ENCODE results near the gene SP6.

The SP6 gene

GRCh38 chr17:47852113-47852949 lies 1.4 kb upstream of the SP6 start:
- no peak for DNase-seq

DNA sequence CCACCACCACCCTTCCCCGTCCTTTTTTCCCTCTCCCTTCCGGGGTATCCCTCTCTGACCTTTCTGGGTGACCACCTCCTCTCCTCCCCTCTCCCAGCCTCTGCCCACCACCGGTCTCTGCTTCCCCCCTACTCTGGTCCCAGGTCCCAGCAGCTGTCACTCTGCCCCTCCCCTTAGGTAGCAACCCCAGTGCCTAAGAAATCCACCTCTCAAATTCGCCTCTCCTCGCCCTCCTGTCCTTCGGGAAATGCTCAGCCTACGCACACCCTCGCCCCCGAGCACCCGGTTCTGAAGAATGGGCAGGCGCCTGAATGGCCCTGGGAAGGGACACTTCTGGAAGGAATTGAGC lies 775 bp upstream of the SP6 start:
- no peak for DNase-seq

DNA sequence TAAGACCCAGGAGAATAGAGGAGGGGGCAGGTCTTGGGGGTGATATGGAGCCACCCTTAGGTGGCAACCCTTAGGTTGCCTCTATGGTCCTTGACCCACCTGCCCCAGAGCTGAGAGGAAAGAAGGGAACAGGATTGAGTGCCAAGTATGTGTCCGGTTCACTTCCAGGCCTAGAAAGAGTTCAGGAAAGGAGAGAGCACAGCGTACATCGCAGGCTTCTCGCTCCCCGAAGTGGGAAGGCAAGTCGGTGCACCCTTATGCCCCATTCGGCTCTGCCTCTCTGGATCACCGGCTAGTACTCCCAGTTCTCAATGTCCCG lies 631 bp downstream of the SP6 start:
- DNase-seq: no peak

DNA sequence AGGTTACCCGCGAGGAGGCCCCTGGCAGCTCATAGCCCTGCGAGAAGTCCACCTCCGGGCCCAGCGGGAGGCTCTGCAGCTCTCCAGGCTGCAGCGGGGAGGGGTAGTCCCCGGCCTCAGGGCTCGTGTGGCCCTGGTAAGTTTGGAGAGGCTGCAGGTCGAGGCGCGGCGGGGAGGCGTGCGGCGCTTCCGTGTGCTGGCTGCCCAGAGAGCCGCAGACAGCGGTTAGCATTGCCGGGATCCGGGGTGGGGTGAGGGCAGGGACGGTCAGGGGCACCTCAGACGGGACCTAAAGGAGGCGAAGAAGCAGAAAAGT lies 2.8 kb downstream of the SP6 start:
- no peak for DNase-seq

- no peak for DNase-seq
Measured at GRCh38 chr17:47847341-47848197, 3.4 kb downstream of the SP6 start.

GRCh38 chr17:47846716-47847340 lies 4.1 kb downstream of the SP6 start:
- DNase-seq: no peak

- DNase-seq: no peak
Measured at GRCh38 chr17:47845716-47846075, 5.3 kb downstream of the SP6 start.

GRCh38 chr17:47844814-47845715 lies 5.9 kb downstream of the SP6 start:
- DNase-seq: no peak

DNA sequence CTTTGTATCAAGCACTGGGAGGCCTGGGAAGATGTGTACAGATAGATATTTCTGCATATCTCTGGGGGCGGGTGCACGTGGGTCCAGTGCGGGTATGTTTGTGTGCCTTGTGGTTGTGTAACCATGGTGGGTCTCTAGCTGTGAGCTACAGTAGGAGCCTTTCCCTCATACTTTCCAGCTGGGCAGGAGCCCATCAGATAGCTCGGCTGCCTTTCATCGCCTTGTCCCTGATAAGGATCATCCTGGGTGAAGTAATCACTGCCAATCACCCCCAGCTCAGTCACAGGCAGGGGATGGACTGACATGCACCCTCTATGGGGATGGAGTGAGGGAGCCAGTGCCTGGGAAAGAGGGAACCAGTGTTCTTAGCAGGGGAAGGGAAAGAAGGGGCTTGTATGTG lies 6.7 kb downstream of the SP6 start:
- DNase-seq: no peak

GRCh38 chr17:47843391-47843730 lies 7.6 kb downstream of the SP6 start:
- no peak for DNase-seq

DNA sequence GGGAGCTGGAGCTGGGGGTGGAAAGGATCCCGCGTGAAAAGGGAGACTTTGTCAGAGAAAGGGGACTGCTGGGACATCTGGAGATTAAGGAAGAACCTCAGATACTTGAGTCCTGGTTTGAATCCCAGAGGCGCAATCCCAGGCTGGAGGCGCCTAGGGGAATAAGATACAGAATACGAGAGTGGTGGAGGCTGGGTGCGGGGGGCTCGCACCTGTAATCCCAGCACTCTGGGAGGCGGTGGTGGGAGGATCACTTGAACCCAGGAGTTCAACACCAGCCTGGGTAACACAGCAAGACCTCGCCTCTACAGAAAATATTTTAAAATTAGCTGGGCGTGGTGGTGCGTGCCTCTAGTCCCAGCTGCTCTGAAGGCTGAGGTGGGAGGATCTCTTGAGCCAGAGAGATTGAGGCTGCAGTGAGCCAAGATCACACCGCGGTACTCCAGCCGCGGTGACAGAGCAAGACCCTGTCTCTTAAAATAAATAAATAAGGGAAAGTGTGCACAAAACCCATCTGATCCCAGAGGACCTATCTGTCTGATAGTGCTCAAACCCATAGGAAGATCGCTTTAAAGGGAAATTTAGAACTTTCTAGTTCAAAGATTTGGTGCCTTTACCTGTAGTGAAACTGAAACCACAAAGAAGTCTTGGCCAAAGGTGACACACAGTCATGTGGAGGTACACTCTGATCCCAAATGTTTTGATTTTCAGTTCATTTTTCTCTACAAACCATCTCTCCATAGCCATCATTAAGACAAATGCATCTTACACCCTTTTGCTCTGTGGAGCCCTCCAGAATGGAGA lies 9.3 kb downstream of the SP6 start:
- DNase-seq: no peak

GRCh38 chr17:47840742-47841487 lies 10.0 kb downstream of the SP6 start, which contains the start of gene SCRN2:
SCRN2 (minus strand) TSS chr17:47841273; CDS start chr17:47840843, 430 bp downstream.
- DNase-seq: peak; percentile 77

- no peak for DNase-seq
Measured at GRCh38 chr17:47840001-47840741, 10.8 kb downstream of the SP6 start.

DNA sequence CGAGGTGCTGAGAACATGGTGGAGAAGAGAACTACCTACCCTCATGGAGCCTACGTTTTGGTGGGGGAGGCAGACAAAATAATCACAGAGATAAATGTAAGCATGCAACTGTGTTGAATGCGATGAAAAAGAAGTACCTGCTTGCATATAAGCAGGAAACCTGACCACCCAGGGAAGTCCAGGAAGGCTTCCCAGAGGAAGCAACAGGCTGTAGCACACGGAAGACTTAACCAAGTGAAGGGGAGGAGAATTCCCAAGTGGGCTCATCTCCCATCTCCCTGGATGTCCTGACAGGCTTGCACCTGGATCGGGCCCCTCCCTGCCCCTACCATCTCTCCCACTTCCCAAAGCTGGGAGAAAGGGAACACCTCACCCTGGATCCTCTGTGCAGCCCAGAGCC lies 11.9 kb downstream of the SP6 start:
- no peak for DNase-seq

DNA sequence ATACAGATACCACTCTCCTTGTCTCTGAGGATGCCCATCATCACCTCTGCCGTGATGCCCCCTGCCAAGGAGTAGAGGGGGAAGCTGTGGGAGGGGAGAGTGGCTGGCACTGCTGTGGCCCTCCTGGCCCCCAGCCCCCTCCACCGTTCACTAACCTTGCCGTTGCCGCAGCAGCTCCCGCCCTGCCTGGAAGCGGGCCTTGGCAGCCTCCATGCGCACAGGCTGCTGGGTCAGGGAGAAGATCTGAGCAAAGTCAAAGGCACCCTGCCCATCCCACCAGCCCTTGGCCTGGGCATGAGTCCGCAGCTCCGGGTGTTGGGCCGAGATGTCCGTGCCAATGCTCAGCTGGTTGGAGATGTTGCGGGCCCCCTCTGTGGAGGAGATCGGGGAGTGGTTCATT lies 12.3 kb downstream of the SP6 start:
- DNase-seq: no peak

- DNase-seq: no peak
Measured at GRCh38 chr17:47837401-47838039, 13.4 kb downstream of the SP6 start.

DNA sequence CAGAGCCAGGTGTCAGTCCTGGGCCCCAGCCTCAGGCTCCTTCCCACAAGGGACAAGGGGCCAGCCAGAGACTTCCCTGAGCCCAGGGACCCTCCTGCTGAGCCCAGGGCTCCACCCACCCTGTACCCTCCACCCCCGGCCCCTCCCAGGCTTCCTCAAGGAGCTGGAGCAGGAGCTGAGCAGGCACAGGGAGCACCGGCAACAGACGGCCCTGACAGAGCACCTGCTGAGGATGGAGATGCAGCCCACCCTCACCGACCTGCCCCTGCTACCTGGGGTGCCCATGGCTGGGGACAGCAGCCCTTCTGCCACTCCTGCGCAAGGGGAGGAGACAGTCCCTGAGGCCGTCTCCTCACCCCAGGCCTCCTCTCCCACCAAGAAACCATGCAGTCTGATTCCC lies 14.4 kb downstream of the SP6 start:
- DNase-seq: no peak

GRCh38 chr17:47834756-47835155 lies 16.2 kb downstream of the SP6 start:
- DNase-seq: no peak

- no peak for DNase-seq
Measured at GRCh38 chr17:47831934-47832327, 19.0 kb downstream of the SP6 start.
